K562 (cell line): ENCODE measurements around the gene DNAJC11. TPM values are rescaled to one million over a fixed set of nuclear protein-coding genes. Genes with fewer than 3 reads are reported as not detected.
A peak's percentile ranks its signal among the peaks of the same experiment; 100 is the strongest.

Source experiments
- ATAC-seq: fragments of 200-7000 bp; cut with Tn5 transposase; 3 replicates; pipeline ENCODE4 v1.9.1; 2020; ENCODE audit warnings: moderate library complexity
- BruUV-seq: library from RNA; stranded (reverse); fragments of 400-500 nt; replicated peaks from 2 replicates; lab custom pipeline; 2021; lab: Mats Ljungman, UMichigan
- CTCF ChIA-PET: fragments of 300-600 bp; formaldehyde crosslinking; extraction: SDS; loops from one replicate; lab custom pipeline; 2021; ENCODE audit warnings: low intra/inter-chr PET ratio; lab: Yijun Ruan, JAX
- POLR2A ChIA-PET: fragments of 300-600, 350-650 bp; sonication (Branson Sonifier 250); formaldehyde crosslinking; extraction: SDS; loops from one replicate; lab custom pipeline; 2021; ENCODE audit warnings: antibody characterized with exemption, inconsistent platforms; lab: Yijun Ruan, JAX
- DNase-seq, 4 experiments: peaks; one replicate each; pipeline versions ENCODE4 v3.0.0 to v3.0.0-alpha.2; 2011 to 2018; ENCODE audit warnings: low spot score in 3 of 4, mixed read lengths in 3 of 4; ENCODE audit errors: extremely low read depth in 1 of 4
- FAIRE-seq: peaks from 2 replicates; lab custom pipeline; 2011; peaks lifted over from hg19 to GRCh38; lab: Jason Lieb, UNC
- H2AFZ ChIP-seq: 2 replicates; pipeline ENCODE4 v1.6.0; 2011; ENCODE audit warnings: low read depth, low read length, control low read depth, inconsistent platforms
- H3K27ac ChIP-seq: fragments of 200-600 bp; 3 replicates; pipeline ENCODE4 v1.8.0; 2011; ENCODE audit warnings: low read depth, mild to moderate bottlenecking, control low read depth, inconsistent platforms, low read length, moderate library complexity, mixed read lengths; ENCODE audit errors: extremely low read depth
- H3K27me3 ChIP-seq, 2 experiments: fragments of 300-600 bp in 1 of 2; 2 replicates in 1 of 2; 3 replicates in 1 of 2; pipeline versions ENCODE4 v1.6.0 to v1.8.0; 2011; ENCODE audit warnings: inconsistent platforms in 2 of 2, low read length in 2 of 2, mild to moderate bottlenecking in 1 of 2, mixed read lengths in 1 of 2, moderate library complexity in 1 of 2; ENCODE audit not compliant: control insufficient read depth in 2 of 2, insufficient read depth in 2 of 2
- H3K36me3 ChIP-seq: fragments of 300-600 bp; 3 replicates; pipeline ENCODE4 v1.8.0; 2011; ENCODE audit warnings: mild to moderate bottlenecking, low read length, inconsistent platforms; ENCODE audit not compliant: control insufficient read depth, insufficient read depth
- H3K4me1 ChIP-seq, 2 experiments: fragments of 200-600 bp in 1 of 2; replicated peaks in 1 of 2; 2 replicates in 1 of 2; 3 replicates in 1 of 2; pipeline versions ENCODE4 v1.5.1 to v1.8.0; 2011; ENCODE audit warnings: inconsistent platforms in 2 of 2, low read length in 2 of 2, mild to moderate bottlenecking in 1 of 2, mixed read lengths in 1 of 2, moderate library complexity in 1 of 2; ENCODE audit not compliant: control insufficient read depth in 2 of 2, insufficient read depth in 2 of 2
- H3K4me2 ChIP-seq: 2 replicates; pipeline ENCODE4 v1.6.1; 2011; ENCODE audit warnings: low read length, control low read depth, inconsistent platforms, mixed read lengths; ENCODE audit not compliant: insufficient read depth
- H3K4me3 ChIP-seq: fragments of 200-600 bp; sonication (generic), shearing (Covaris generic); 2 replicates; pipeline ENCODE4 v1.5.1; 2016; ENCODE audit warnings: control low read depth, inconsistent platforms
- H3K79me2 ChIP-seq: fragments of 200-600 bp; 3 replicates; pipeline ENCODE4 v1.8.0; 2011; ENCODE audit warnings: low read length, inconsistent platforms; ENCODE audit not compliant: control insufficient read depth, insufficient read depth
- H3K9ac ChIP-seq, 2 experiments: 2 replicates each; pipeline versions ENCODE4 v1.6.0 to v1.6.1; 2011; ENCODE audit warnings: low read depth in 2 of 2, low read length in 2 of 2, control low read depth in 1 of 2, inconsistent platforms in 1 of 2, mild to moderate bottlenecking in 1 of 2, mixed read lengths in 1 of 2; ENCODE audit not compliant: insufficient read depth in 1 of 2
- H3K9me1 ChIP-seq: one replicate; pipeline ENCODE4 v1.6.0; 2011; ENCODE audit warnings: inconsistent platforms, mild to moderate bottlenecking, low read length, moderate library complexity; ENCODE audit not compliant: control insufficient read depth, insufficient read depth
- H3K9me3 ChIP-seq: replicated peaks from 2 replicates; pipeline ENCODE4 v1.5.1; 2011; ENCODE audit warnings: low read depth, low read length, inconsistent platforms; ENCODE audit not compliant: control insufficient read depth, insufficient read depth
- H4K20me1 ChIP-seq: replicated peaks from 2 replicates; pipeline ENCODE4 v1.6.1; 2011; ENCODE audit warnings: low read length, inconsistent platforms, mixed read lengths; ENCODE audit not compliant: control insufficient read depth, insufficient read depth
- CHD2 ChIP-seq: IDR thresholded peaks from 2 replicates; pipeline ENCODE4 v1.6.1; 2011; ENCODE audit warnings: low read depth, low read length
- DDX20 ChIP-seq: fragments of 450-650 bp; IDR thresholded peaks from 2 replicates; pipeline ENCODE4 v1.6.1; 2016; ENCODE audit warnings: missing genetic modification characterization, low read depth, mild to moderate bottlenecking, missing compliant biosample characterization, moderate library complexity
- HDAC3 ChIP-seq: fragments of 450-650 bp; IDR thresholded peaks from 2 replicates; pipeline ENCODE4 v1.6.1; 2018; ENCODE audit warnings: borderline replicate concordance, mild to moderate bottlenecking, moderate library complexity; ENCODE audit not compliant: partially characterized antibody
- HNRNPH1 ChIP-seq: fragments of 200-400 bp; formaldehyde crosslinking; optimal IDR thresholded peaks from 2 replicates; pipeline ENCODE3; 2017; ENCODE audit warnings: low read depth, mild to moderate bottlenecking, low read length, moderate library complexity
- RBM14 ChIP-seq: fragments of 200-400 bp; formaldehyde crosslinking; IDR thresholded peaks from 2 replicates; pipeline ENCODE4 v1.6.1; 2018; ENCODE audit warnings: low read depth, mild to moderate bottlenecking, low read length, moderate library complexity, borderline replicate concordance; ENCODE audit not compliant: insufficient read depth
- SMARCA4 ChIP-seq: fragments of 450-650 bp; IDR thresholded peaks from 2 replicates; pipeline ENCODE4 v1.6.1; 2016
- TBL1XR1 ChIP-seq, 2 experiments: IDR thresholded peaks; 2 replicates each; pipeline ENCODE4 v1.6.1; 2012; ENCODE audit warnings: improper control_type of control experiment in 2 of 2, low read length in 2 of 2, mild to moderate bottlenecking in 1 of 2
- ZNF217 ChIP-seq: sonication (generic); formaldehyde crosslinking; IDR thresholded peaks from 2 replicates; pipeline ENCODE4 v1.8.0; 2022; ENCODE audit warnings: mild to moderate bottlenecking, missing genetic modification reagents
- WGBS: fragments of 100-300 bp; shearing (Covaris generic); methylation state at CpG from one replicate; pipeline ENCODE4 v1.1.6; 2016; ENCODE audit warnings: low coverage, mixed read lengths; ENCODE audit not compliant: insufficient coverage; ENCODE audit errors: missing lambda C conversion rate; 5-methylcytosine and 5-hydroxymethylcytosine counted together
- in situ Hi-C: fragments of 300-500 bp; cut with MboI; formaldehyde crosslinking; loops from 4 replicates; pipeline ENCODE4 v1.15.0; 2018; ENCODE audit warnings: inconsistent platforms, mixed read lengths
- intact Hi-C: fragments of 100-400 bp; cut with micrococcal nuclease; formaldehyde crosslinking; loops from 2 replicates; pipeline ENCODE4 v1.14.2; 2022
- polyA plus RNA-seq, 8 experiments: library from polyadenylated mRNA; depleted of rRNA in 4 of 8; stranded (reverse) in 5 of 8; unstranded in 3 of 8; fragments of >200 nt; fragmentation: Nextera tagmentation in 2 of 8; fragmentation: Illumina TruSeq in 1 of 8; extraction: Ambion mirVana in 2 of 8; extraction: Trizol in 1 of 8; gene quantifications; 2 replicates each; pipeline versions ENCODE4 v1.2.1 to v1.2.3, GENCODE V29; 2011 to 2014; ENCODE audit warnings: inconsistent platforms in 1 of 8, missing spikeins in 1 of 8
- total RNA-seq, 7 experiments: library from RNA; depleted of rRNA in 6 of 7; stranded (reverse); fragments of >200 nt in 6 of 7; fragmentation: Illumina TruSeq in 2 of 7; extraction: Trizol in 2 of 7; gene quantifications; 2 replicates each; pipeline versions ENCODE4 v1.2.1 to v1.2.3, GENCODE V29; 2011 to 2021; ENCODE audit warnings: low replicate concordance in 1 of 7

The DNAJC11 gene
- total and polyA plus RNA-seq, 9 of the 15 experiments (the other 6 are each of a cell fraction or from before 2014, with no cell fraction given), result 14.1 to 123 (median 76.6) TPM

DNA sequence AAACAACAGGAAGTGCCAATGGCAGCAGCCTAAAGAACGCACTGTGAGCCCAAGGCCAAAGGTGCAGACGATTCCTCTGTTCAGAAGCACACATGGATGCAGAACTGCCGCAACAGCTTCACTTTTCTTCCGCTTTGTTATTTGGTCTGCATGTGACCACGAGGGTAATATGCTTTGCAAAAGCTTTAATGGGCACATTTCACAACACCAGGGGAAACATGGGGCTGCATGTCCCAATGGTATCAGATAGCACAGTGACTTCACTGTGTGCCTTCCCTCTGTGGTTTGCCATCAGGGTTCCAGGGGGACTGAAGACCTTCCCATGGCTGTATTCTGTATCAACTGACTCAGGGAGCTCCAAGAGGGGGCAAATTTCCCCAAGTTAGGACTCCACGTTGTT is 48.6 kb downstream of the DNAJC11 start:
- POLR2A ChIA-PET, result interaction anchor here (0.6 to 1.6 kb wide), 3 partner anchors 10 to 15 kb away, joined by 3 to 4 read pairs (median 4); no protein-coding TSS in a partner anchor
- Histone ChIP-seq H4K20me1 (no peaks in the 10 kb centered on the region), H3K36me3 (peaks cover 73% of the 10 kb centered on the region), H3K79me2 (no peaks in the 10 kb centered on the region; the same call in 1 of the 3 replicates), H3K9me3 (no peaks in the 10 kb centered on the region), H3K9ac (0 out of 4 replicates have a peak overlapping the region, but pooled peaks of 1 of the 2 experiments have one; percentile 29), H3K27me3 (no peaks in the 10 kb centered on the region), H2AFZ (no peak overlapping the region), H3K27ac (no peak overlapping the region), H3K4me1 (no peaks in the 10 kb centered on the region; a peak in 1 of 5 replicates), H3K4me2 (no peak overlapping the region), H3K4me3 (no peak overlapping the region), H3K9me1 (peaks cover 2% of the 10 kb centered on the region)
- intact Hi-C loops, result no loop called here
- ATAC-seq (no peak), DNase-seq (no peak), FAIRE-seq (no peak)
- CTCF ChIA-PET, result no interaction called here
- in situ Hi-C loops, result no loop called here
- BruUV-seq, result no TSS peak
- TF ChIP-seq RBM14, result no peak
- whole genome bisulfite sequencing, result 92% methylated on average over 6 of the region's 6 CpGs

DNA sequence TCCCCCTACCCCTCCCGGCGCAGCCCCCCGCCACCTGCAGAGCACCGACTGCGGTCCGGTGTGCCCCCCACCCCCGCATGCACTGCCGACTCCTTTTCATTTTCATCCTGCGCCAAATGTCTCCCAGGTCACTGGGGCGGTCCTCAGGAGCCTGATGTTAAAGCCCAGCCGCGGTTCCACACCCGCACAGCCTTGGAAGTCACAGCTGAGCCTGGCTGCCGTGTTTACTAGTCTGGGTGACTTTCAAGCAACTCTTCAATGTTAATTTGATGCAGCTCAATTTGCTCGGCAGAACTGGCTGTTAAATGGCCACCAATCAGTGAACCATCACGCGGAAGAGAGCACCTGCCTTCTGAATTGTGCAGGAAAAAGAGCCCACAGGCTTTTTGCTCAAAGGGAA is 49.7 kb downstream of the DNAJC11 start:
- ATAC-seq (no peak), DNase-seq (no peak), FAIRE-seq (no peak)
- Histone ChIP-seq H3K9me1 (peaks cover 2% of the 10 kb centered on the region), H3K9ac (no peak overlapping the region), H3K4me3 (no peak overlapping the region), H4K20me1 (no peaks in the 10 kb centered on the region), H3K4me2 (no peak overlapping the region), H3K79me2 (no peaks in the 10 kb centered on the region; the same call in 2 of the 3 replicates), H3K27me3 (no peaks in the 10 kb centered on the region), H3K36me3 (peaks cover 69% of the 10 kb centered on the region), H3K27ac (no peak overlapping the region), H2AFZ (no peak overlapping the region), H3K4me1 (no peaks in the 10 kb centered on the region; a peak in 1 of 5 replicates), H3K9me3 (no peaks in the 10 kb centered on the region)
- 97% methylated on average over 13 of the region's 17 CpGs for WGBS
- intact Hi-C loops, result no loop called here
- POLR2A ChIA-PET, result interaction anchor here (0.7 to 1.2 kb wide), 6 partner anchors 15 to 250 kb away, joined by 3 to 4 read pairs (median 3); no protein-coding TSS in a partner anchor
- TF ChIP-seq SMARCA4, result no peak
- TF ChIP-seq HNRNPH1, result no peak
- TF ChIP-seq ZNF217, result no peak
- no peak for TF ChIP-seq TBL1XR1 (IDR thresholded peaks at IDR 0.05; ENCODE audit: low read length in 2 of 2)
- TF ChIP-seq CHD2, result no peak
- no peak for TF ChIP-seq DDX20 (tag)
- TF ChIP-seq HDAC3, result no peak
- in situ Hi-C loops, result no loop called here
- CTCF ChIA-PET, result no interaction called here
- BruUV-seq, result no TSS peak
